Measurements from ENCODE around the gene PSMD11. TPM values are rescaled to one million over a fixed set of nuclear protein-coding genes. Genes with fewer than 3 reads are reported as not detected.
A peak's percentile ranks its signal among the peaks of the same experiment; 100 is the strongest.

The PSMD11 gene
- total and polyA plus RNA-seq, 7 experiments from 2014 or later: 60.1 to 112 (median 70.4) TPM

GRCh38 chr17:32503251-32504165, 59.2 kb downstream of the PSMD11 start:
- H3K27me3 ChIP-seq (ENCODE audit: control insufficient read depth in 2 of 2, insufficient read depth in 2 of 2, low read length in 2 of 2): no peaks in the 10 kb centered on the region
- H3K27ac ChIP-seq (ENCODE audit: low read depth, low read length): peak overlapping the region; percentile 70
- POLR2A ChIA-PET: interaction anchor here (0.5 to 10.3 kb wide), 6 partner anchors 9 to 484 kb away, joined by 3 to 191 read pairs (median 8); partner anchors contain the start of gene CDK5R1
- intact Hi-C loops (cut with micrococcal nuclease): loop anchor here (1.0 kb wide), 6 partner anchors 11 to 106 kb away; no protein-coding TSS in a partner anchor
- peaks cover 45 to 70% of the 10 kb centered on the region in 2 donors for H3K4me1 ChIP-seq (ENCODE audit: control insufficient read depth in 2 of 2, insufficient read depth in 2 of 2, low read length in 2 of 2)
- DNase-seq (peak in 8 of 9 donors; percentile 45 to 83 (median 78)), ATAC-seq (peak; percentile 94)
- Mint-ChIP-seq H3K9me3 (peaks cover 0 to 5% (median 0%) of the 10 kb centered on the region in 11 donors), H3K27me3 (no peaks in the 10 kb centered on the region), H3K36me3 (peaks cover 0 to 6% (median 0%) of the 10 kb centered on the region in 5 donors), H3K4me1 (peaks cover 50 to 91% (median 77%) of the 10 kb centered on the region in 7 donors), H3K4me3 (peak overlapping the region; percentile 64 to 83 (median 73)), H3K27ac (peak overlapping the region; percentile 93 to 100 (median 98))
- H3K36me3 ChIP-seq (ENCODE audit: control insufficient read depth in 2 of 3, insufficient read depth in 3 of 3, low read length in 3 of 3): no peaks in the 10 kb centered on the region
- no peaks in the 10 kb centered on the region for H3K9me3 ChIP-seq (ENCODE audit: control insufficient read depth in 2 of 3, low read length in 3 of 3)
- CTCF ChIA-PET: interaction anchor here (0.9 to 3.5 kb wide), 4 partner anchors 14 to 250 kb away, joined by 3 to 20 read pairs (median 10); no protein-coding TSS in a partner anchor
- peak overlapping the region; percentile 36 for H3K4me3 ChIP-seq (ENCODE audit: low read length)

- Mint-ChIP-seq H3K36me3 (peaks cover 0 to 6% (median 0%) of the 10 kb centered on the region in 5 donors), H3K4me3 (peak overlapping the region; percentile 64 to 84 (median 76)), H3K9me3 (peaks cover 0 to 5% (median 0%) of the 10 kb centered on the region in 11 donors), H3K27me3 (no peaks in the 10 kb centered on the region), H3K27ac (peak overlapping the region; percentile 93 to 100 (median 98)), H3K4me1 (peaks cover 50 to 96% (median 85%) of the 10 kb centered on the region in 7 donors)
- Histone ChIP-seq H3K9me3 (ENCODE audit: control insufficient read depth in 2 of 3, low read length in 3 of 3) (no peaks in the 10 kb centered on the region), H3K36me3 (ENCODE audit: control insufficient read depth in 2 of 3, insufficient read depth in 3 of 3, low read length in 3 of 3) (no peaks in the 10 kb centered on the region), H3K27ac (ENCODE audit: low read depth, low read length) (peak overlapping the region; percentile 70), H3K27me3 (ENCODE audit: control insufficient read depth in 2 of 2, insufficient read depth in 2 of 2, low read length in 2 of 2) (no peaks in the 10 kb centered on the region), H3K4me1 (ENCODE audit: control insufficient read depth in 2 of 2, insufficient read depth in 2 of 2, low read length in 2 of 2) (peaks cover 45 to 74% of the 10 kb centered on the region in 2 donors), H3K4me3 (ENCODE audit: low read length) (peak overlapping the region; percentile 4)
- intact Hi-C loops (cut with micrococcal nuclease): no loop called here
- ATAC-seq: peak; percentile 10
- POLR2A ChIA-PET: interaction anchor here (0.5 to 10.3 kb wide), 7 partner anchors 9 to 485 kb away, joined by 3 to 191 read pairs (median 8); partner anchors contain the start of gene CDK5R1
- DNase-seq: no peak
- CTCF ChIA-PET: interaction anchor here (0.9 to 3.5 kb wide), 4 partner anchors 14 to 250 kb away, joined by 3 to 20 read pairs (median 10); no protein-coding TSS in a partner anchor
These were observed 60.1 kb downstream of the PSMD11 start for GRCh38 chr17:32504166-32504990.

GRCh38 chr17:32508926-32509325, 64.6 kb downstream of the PSMD11 start:
- CTCF ChIA-PET: interaction anchor here (0.6 to 1.0 kb wide), 3 partner anchors 9 to 103 kb away, joined by 3 to 4 read pairs (median 4); no protein-coding TSS in a partner anchor

GRCh38 chr17:32510466-32510865, 66.2 kb downstream of the PSMD11 start:
- intact Hi-C loops (cut with micrococcal nuclease): no loop called here
- Mint-ChIP-seq H3K36me3 (peaks cover 0 to 4% (median 0%) of the 10 kb centered on the region in 5 donors), H3K4me3 (no peak overlapping the region), H3K4me1 (peaks cover 16 to 74% (median 58%) of the 10 kb centered on the region in 7 donors), H3K9me3 (peaks cover 0 to 3% (median 0%) of the 10 kb centered on the region in 11 donors), H3K27me3 (no peaks in the 10 kb centered on the region), H3K27ac (peak overlapping the region in 3 of 9 donors; percentile 23 to 100 (median 25))
- no peaks in the 10 kb centered on the region for H3K9me3 ChIP-seq (ENCODE audit: control insufficient read depth in 2 of 3, low read length in 3 of 3)
- H3K36me3 ChIP-seq (ENCODE audit: control insufficient read depth in 2 of 3, insufficient read depth in 3 of 3, low read length in 3 of 3): no peaks in the 10 kb centered on the region
- peaks cover 11 to 37% of the 10 kb centered on the region in 2 donors for H3K4me1 ChIP-seq (ENCODE audit: control insufficient read depth in 2 of 2, insufficient read depth in 2 of 2, low read length in 2 of 2)
- H3K27ac ChIP-seq (ENCODE audit: low read depth, low read length): no peak overlapping the region
- ATAC-seq (no peak), DNase-seq (no peak)
- H3K27me3 ChIP-seq (ENCODE audit: control insufficient read depth in 2 of 2, insufficient read depth in 2 of 2, low read length in 2 of 2): no peaks in the 10 kb centered on the region
- POLR2A ChIA-PET: interaction anchor here (1.1 to 22.6 kb wide), 5 partner anchors 8 to 23 kb away, joined by 4 to 382 read pairs (median 5); partner anchors contain the start of gene CDK5R1
- no peak overlapping the region for H3K4me3 ChIP-seq (ENCODE audit: low read length)
- CTCF ChIA-PET: interaction anchor here (0.6 to 1.3 kb wide), 2 partner anchors 49 to 239 kb away, joined by 3 to 4 read pairs; no protein-coding TSS in a partner anchor

More at GRCh38 chr17:32508926-32509325, 64.6 kb downstream of the PSMD11 start:
- peaks cover 0 to 3% (median 0%) of the 10 kb centered on the region in 11 donors for H3K9me3 Mint-ChIP-seq
- Histone ChIP-seq H3K27ac (ENCODE audit: low read depth, low read length) (no peak overlapping the region), H3K27me3 (ENCODE audit: control insufficient read depth in 2 of 2, insufficient read depth in 2 of 2, low read length in 2 of 2) (no peaks in the 10 kb centered on the region), H3K36me3 (ENCODE audit: control insufficient read depth in 2 of 3, insufficient read depth in 3 of 3, low read length in 3 of 3) (no peaks in the 10 kb centered on the region), H3K4me1 (ENCODE audit: control insufficient read depth in 2 of 2, insufficient read depth in 2 of 2, low read length in 2 of 2) (peaks cover 26 to 48% of the 10 kb centered on the region in 2 donors), H3K4me3 (ENCODE audit: low read length) (no peak overlapping the region), H3K9me3 (ENCODE audit: control insufficient read depth in 2 of 3, low read length in 3 of 3) (no peaks in the 10 kb centered on the region)
- H3K27me3 Mint-ChIP-seq: no peaks in the 10 kb centered on the region
- intact Hi-C loops (cut with micrococcal nuclease): no loop called here
- H3K4me1 Mint-ChIP-seq: peaks cover 31 to 85% (median 68%) of the 10 kb centered on the region in 7 donors
- peaks cover 0 to 4% (median 0%) of the 10 kb centered on the region in 5 donors for H3K36me3 Mint-ChIP-seq
- POLR2A ChIA-PET: interaction anchor here (0.9 to 22.6 kb wide), 4 partner anchors 9 to 21 kb away, joined by 3 to 382 read pairs (median 70); partner anchors contain the start of gene CDK5R1
- peak overlapping the region in 1 of 10 donors; percentile 16 for H3K4me3 Mint-ChIP-seq
- no peak for DNase-seq
- H3K27ac Mint-ChIP-seq: peak overlapping the region in 8 of 9 donors; percentile 58 to 100 (median 98)
- ATAC-seq: no peak

GRCh38 chr17:32512328-32512727, 68.0 kb downstream of the PSMD11 start:
- Histone ChIP-seq H3K9me3 (ENCODE audit: control insufficient read depth in 2 of 3, low read length in 3 of 3) (no peaks in the 10 kb centered on the region), H3K4me1 (ENCODE audit: control insufficient read depth in 2 of 2, insufficient read depth in 2 of 2, low read length in 2 of 2) (peaks cover 8 to 37% of the 10 kb centered on the region in 2 donors), H3K27me3 (ENCODE audit: control insufficient read depth in 2 of 2, insufficient read depth in 2 of 2, low read length in 2 of 2) (no peaks in the 10 kb centered on the region), H3K27ac (ENCODE audit: low read depth, low read length) (no peak overlapping the region), H3K4me3 (ENCODE audit: low read length) (no peak overlapping the region), H3K36me3 (ENCODE audit: control insufficient read depth in 2 of 3, insufficient read depth in 3 of 3, low read length in 3 of 3) (no peaks in the 10 kb centered on the region)
- no peak for DNase-seq
- no peaks in the 10 kb centered on the region for H3K9me3 Mint-ChIP-seq
- H3K27ac Mint-ChIP-seq: peak overlapping the region in 2 of 9 donors; percentile 30 to 100
- H3K4me3 Mint-ChIP-seq: no peak overlapping the region
- H3K27me3 Mint-ChIP-seq: no peaks in the 10 kb centered on the region
- H3K36me3 Mint-ChIP-seq: peaks cover 0 to 4% (median 0%) of the 10 kb centered on the region in 5 donors
- ChIA-PET CTCF (interaction anchor here (0.9 to 1.3 kb wide), 3 partner anchors 9 to 26 kb away, joined by 3 to 4 read pairs (median 3); no protein-coding TSS in a partner anchor), POLR2A (interaction anchor here (0.9 to 22.6 kb wide), 3 partner anchors 8 to 67 kb away, joined by 3 to 382 read pairs (median 8); partner anchors contain the start of gene CDK5R1)
- peaks cover 21 to 74% (median 60%) of the 10 kb centered on the region in 7 donors for H3K4me1 Mint-ChIP-seq
- no peak for ATAC-seq
- intact Hi-C loops (cut with micrococcal nuclease): no loop called here
